CD4-positive, alpha-beta T cell (primary cell): ENCODE measurements around the gene RNF207. TPM values are rescaled to one million over a fixed set of nuclear protein-coding genes. Genes with fewer than 3 reads are reported as not detected.

Source experiments
- ATAC-seq: fragments of 200-7000 bp; cut with Tn5 transposase; one replicate; pipeline ENCODE4 v1.10.0; 2022; ENCODE audit warnings: mild to moderate bottlenecking; ENCODE audit not compliant: poor library complexity
- CTCF ChIA-PET: fragments of 350-600 bp; sonication (Branson Sonifier 250); formaldehyde crosslinking; loops from one replicate; lab custom pipeline; 2021; ENCODE audit warnings: antibody characterized with exemption, inconsistent platforms; lab: Charles Lee
- POLR2A ChIA-PET: fragments of 350-600 bp; sonication (Branson Sonifier 250); formaldehyde crosslinking; loops from one replicate; lab custom pipeline; 2021; ENCODE audit warnings: antibody characterized with exemption, inconsistent platforms; lab: Charles Lee
- DNase-seq, 14 experiments: peaks; one replicate each; pipeline ENCODE4 v3.0.0-alpha.2; 2013 to 2020; ENCODE audit warnings: mixed read lengths in 2 of 14
- H3K27ac ChIP-seq, 2 donors: one replicate each; pipeline versions ENCODE4 v1.5.1 to v1.7.0; 2013; ENCODE audit warnings: low read length in 2 of 2, low read depth in 1 of 2, mild to moderate bottlenecking in 1 of 2
- H3K27me3 ChIP-seq, 2 experiments: 1 replicate in 1 of 2; 2 replicates in 1 of 2; pipeline versions ENCODE4 v1.6.1 to v1.7.0; 2013; ENCODE audit warnings: low read length in 2 of 2, control low read depth in 1 of 2, mild to moderate bottlenecking in 1 of 2, moderate library complexity in 1 of 2; ENCODE audit not compliant: insufficient read depth in 2 of 2, control insufficient read depth in 1 of 2
- H3K36me3 ChIP-seq: one replicate; pipeline ENCODE4 v1.6.1; 2013; ENCODE audit warnings: low read length, control low read depth; ENCODE audit not compliant: insufficient read depth
- H3K4me1 ChIP-seq: one replicate; pipeline ENCODE4 v1.6.1; 2013; ENCODE audit warnings: low read length, control low read depth; ENCODE audit not compliant: insufficient read depth
- H3K4me3 ChIP-seq: one replicate; pipeline ENCODE4 v1.5.1; 2013; ENCODE audit warnings: mild to moderate bottlenecking, low read length, moderate library complexity
- H3K9me3 ChIP-seq, 2 experiments: 1 replicate in 1 of 2; 2 replicates in 1 of 2; pipeline versions ENCODE4 v1.6.1 to v1.7.0; 2013; ENCODE audit warnings: low read length in 2 of 2, mild to moderate bottlenecking in 2 of 2, control low read depth in 1 of 2, moderate library complexity in 1 of 2; ENCODE audit not compliant: control insufficient read depth in 1 of 2, insufficient read depth in 1 of 2
- H3K27ac Mint-ChIP-seq: one replicate; pipeline ENCODE4 v1.8.0; 2020; ENCODE audit warnings: mixed read lengths
- H3K27me3 Mint-ChIP-seq: one replicate; pipeline ENCODE4 v1.8.0; 2021; ENCODE audit warnings: mixed read lengths
- H3K36me3 Mint-ChIP-seq: one replicate; pipeline ENCODE4 v1.8.0; 2021; ENCODE audit warnings: low read depth, mixed read lengths
- H3K4me1 Mint-ChIP-seq: one replicate; pipeline ENCODE4 v1.8.0; 2021; ENCODE audit warnings: low read depth, mixed read lengths
- H3K4me3 Mint-ChIP-seq: one replicate; pipeline ENCODE4 v1.8.0; 2020; ENCODE audit warnings: mild to moderate bottlenecking, mixed read lengths
- H3K9me3 Mint-ChIP-seq: one replicate; pipeline ENCODE4 v1.8.0; 2020; ENCODE audit warnings: mixed read lengths
- CTCF ChIP-seq: fragments of 200-600 bp; IDR thresholded peaks from one replicate; pipeline ENCODE4 v1.8.0; 2022; ENCODE audit warnings: antibody characterized with exemption, mild to moderate bottlenecking
- intact Hi-C, 2 experiments: fragments of 100-400 bp; cut with DNase I in 1 of 2; cut with micrococcal nuclease in 1 of 2; formaldehyde crosslinking; loops; one replicate each; pipeline versions ENCODE4 v1.15.1 to v1.9.0; 2023 to 2025; cut with DNase I, micrococcal nuclease
- polyA plus RNA-seq, 2 donors: library from polyadenylated mRNA; unstranded; fragments of 120-200 nt; gene quantifications; one replicate each; pipeline ENCODE4 v1.2.1, GENCODE V29; 2013
- total RNA-seq, 174 experiments: library from RNA in 2 of 174; stranded (reverse) in 2 of 174; gene quantifications; one replicate each; pipeline ENCODE4 v1.2.3 and lab custom pipeline; 2021 to 2026

RNF207 gene
- 1 to 10 TPM; 5.4 to 6.8 TPM for total RNA-seq
- 6.7 TPM for polyA plus RNA-seq (2013, experiment 1 of 2)
- 6.0 TPM for polyA plus RNA-seq (2013, experiment 2 of 2)
- 2.2 to 20.5 (median 6.5) reads per million in 172 experiments for total RNA-seq (lab: John Stamatoyannopoulos, UW)

GRCh38 chr1:6205849-6206519, at the start of gene RNF207:
Gene RNF207, plus strand, starts transcription at chr1:6206119. Its CDS starts 417 bp downstream, at chr1:6206536.
- no peak for TF ChIP-seq CTCF
- Mint-ChIP-seq H3K27ac (no peak within 1 kb of the TSS), H3K27me3 (peaks cover 15% of the 10 kb centered on the region), H3K9me3 (no peaks in the 10 kb centered on the region), H3K4me1 (peaks cover 14% of the 10 kb centered on the region), H3K4me3 (peak within 1 kb of the TSS; percentile 87), H3K36me3 (no peaks in the 10 kb centered on the region)
- H3K4me1 ChIP-seq: peaks cover 41% of the 10 kb centered on the region
- peaks cover 13 to 37% of the 10 kb centered on the region in 2 experiments for H3K27me3 ChIP-seq
- ChIA-PET CTCF (no interaction called here), POLR2A (interaction anchor here (1.8 kb wide), 1 partner anchor 30 kb away, joined by 5 read pairs; the partner anchor contains the start of gene ICMT)
- no peak within 1 kb of the TSS for H3K27ac ChIP-seq
- peak in 12 of 14 experiments; percentile 22 to 82 (median 40) for DNase-seq
- no peaks in the 10 kb centered on the region for H3K36me3 ChIP-seq
- intact Hi-C loops: loop anchor here in 1 of 2 experiments (10.0 kb wide), 2 partner anchors 181 to 499 kb away; partner anchors contain the start of gene DNAJC11
- no peaks in the 10 kb centered on the region for H3K9me3 ChIP-seq
- peak within 1 kb of the TSS; percentile 71 for H3K4me3 ChIP-seq
- ATAC-seq: peak; percentile 71

- H3K27me3 ChIP-seq: peaks cover 3 to 8% of the 10 kb centered on the region in 2 experiments
- H3K4me1 ChIP-seq: peaks cover 10% of the 10 kb centered on the region
- H3K36me3 ChIP-seq: no peaks in the 10 kb centered on the region
- intact Hi-C loops: no loop called here
- POLR2A ChIA-PET: no interaction called here
- Mint-ChIP-seq H3K4me3 (no peak overlapping the region), H3K9me3 (no peaks in the 10 kb centered on the region), H3K27ac (no peak overlapping the region), H3K36me3 (no peaks in the 10 kb centered on the region), H3K4me1 (no peaks in the 10 kb centered on the region), H3K27me3 (peaks cover 13% of the 10 kb centered on the region)
- no peak overlapping the region for H3K4me3 ChIP-seq
- CTCF ChIA-PET: no interaction called here
- DNase-seq: no peak
- peaks cover 0 to 8% of the 10 kb centered on the region in 2 experiments for H3K9me3 ChIP-seq
- H3K27ac ChIP-seq: no peak overlapping the region
- no peak for ATAC-seq
- TF ChIP-seq CTCF: no peak
Observed at GRCh38 chr1:6157132-6157527, 48.8 kb upstream of the RNF207 start.

- no peaks in the 10 kb centered on the region for H3K4me1 Mint-ChIP-seq
- H3K9me3 ChIP-seq: peaks cover 0 to 8% of the 10 kb centered on the region in 2 experiments
- ATAC-seq (no peak), DNase-seq (no peak)
- intact Hi-C loops: no loop called here
- H3K36me3 ChIP-seq: no peaks in the 10 kb centered on the region
- no peaks in the 10 kb centered on the region for H3K9me3 Mint-ChIP-seq
- H3K27me3 Mint-ChIP-seq: peaks cover 13% of the 10 kb centered on the region
- H3K27ac Mint-ChIP-seq: no peak overlapping the region
- peaks cover 10% of the 10 kb centered on the region for H3K4me1 ChIP-seq
- ChIA-PET POLR2A (no interaction called here), CTCF (no interaction called here)
- H3K27ac ChIP-seq: no peak overlapping the region
- H3K36me3 Mint-ChIP-seq: no peaks in the 10 kb centered on the region
- no peak for TF ChIP-seq CTCF
- H3K4me3 ChIP-seq: no peak overlapping the region
- H3K4me3 Mint-ChIP-seq: no peak overlapping the region
- peaks cover 5 to 8% of the 10 kb centered on the region in 2 experiments for H3K27me3 ChIP-seq
Observed at GRCh38 chr1:6157528-6158174, 48.3 kb upstream of the RNF207 start.
